ENCODE results near the gene DENR. TPM values are rescaled to one million over a fixed set of nuclear protein-coding genes. Genes with fewer than 3 reads are reported as not detected.
A peak's percentile ranks its signal among the peaks of the same experiment; 100 is the strongest.

The DENR gene
- total and polyA plus RNA-seq, 2 of the 13 experiments (the other 11 are each of a cell fraction or from before 2014, with no cell fraction given) = 30.0 to 59.1 TPM

DNA sequence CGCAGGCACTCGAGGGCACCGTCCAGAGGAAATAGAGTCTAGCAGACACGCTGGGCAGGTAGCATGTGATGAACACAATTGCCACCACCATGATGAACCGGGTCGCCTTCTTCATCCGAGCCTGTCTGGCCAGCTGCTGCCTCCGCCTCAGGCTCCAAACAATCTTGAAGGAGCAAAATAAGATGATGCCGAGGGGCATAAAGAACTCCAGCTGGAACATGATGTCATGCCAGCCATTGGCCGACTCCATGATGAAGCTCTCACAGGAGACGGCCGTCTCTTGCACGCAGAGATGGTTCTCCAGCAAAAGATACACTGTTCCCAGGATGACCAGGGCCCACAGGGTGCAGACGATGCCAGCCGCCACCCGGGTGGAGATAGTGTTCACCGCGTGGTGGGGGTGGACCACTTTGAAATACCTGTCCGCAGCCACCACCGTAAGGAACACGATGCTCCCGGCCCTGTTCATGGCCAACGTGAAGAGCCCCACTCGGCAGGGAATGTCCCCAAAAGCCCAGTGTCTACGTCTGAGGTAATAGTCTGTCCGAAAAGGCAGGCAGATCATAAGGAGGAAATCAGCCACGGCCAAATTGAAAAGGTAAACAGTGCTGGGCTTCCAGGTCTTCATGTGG lies 22.9 kb upstream of the DENR start (continued):
- TF ChIP-seq, protein P1, sequence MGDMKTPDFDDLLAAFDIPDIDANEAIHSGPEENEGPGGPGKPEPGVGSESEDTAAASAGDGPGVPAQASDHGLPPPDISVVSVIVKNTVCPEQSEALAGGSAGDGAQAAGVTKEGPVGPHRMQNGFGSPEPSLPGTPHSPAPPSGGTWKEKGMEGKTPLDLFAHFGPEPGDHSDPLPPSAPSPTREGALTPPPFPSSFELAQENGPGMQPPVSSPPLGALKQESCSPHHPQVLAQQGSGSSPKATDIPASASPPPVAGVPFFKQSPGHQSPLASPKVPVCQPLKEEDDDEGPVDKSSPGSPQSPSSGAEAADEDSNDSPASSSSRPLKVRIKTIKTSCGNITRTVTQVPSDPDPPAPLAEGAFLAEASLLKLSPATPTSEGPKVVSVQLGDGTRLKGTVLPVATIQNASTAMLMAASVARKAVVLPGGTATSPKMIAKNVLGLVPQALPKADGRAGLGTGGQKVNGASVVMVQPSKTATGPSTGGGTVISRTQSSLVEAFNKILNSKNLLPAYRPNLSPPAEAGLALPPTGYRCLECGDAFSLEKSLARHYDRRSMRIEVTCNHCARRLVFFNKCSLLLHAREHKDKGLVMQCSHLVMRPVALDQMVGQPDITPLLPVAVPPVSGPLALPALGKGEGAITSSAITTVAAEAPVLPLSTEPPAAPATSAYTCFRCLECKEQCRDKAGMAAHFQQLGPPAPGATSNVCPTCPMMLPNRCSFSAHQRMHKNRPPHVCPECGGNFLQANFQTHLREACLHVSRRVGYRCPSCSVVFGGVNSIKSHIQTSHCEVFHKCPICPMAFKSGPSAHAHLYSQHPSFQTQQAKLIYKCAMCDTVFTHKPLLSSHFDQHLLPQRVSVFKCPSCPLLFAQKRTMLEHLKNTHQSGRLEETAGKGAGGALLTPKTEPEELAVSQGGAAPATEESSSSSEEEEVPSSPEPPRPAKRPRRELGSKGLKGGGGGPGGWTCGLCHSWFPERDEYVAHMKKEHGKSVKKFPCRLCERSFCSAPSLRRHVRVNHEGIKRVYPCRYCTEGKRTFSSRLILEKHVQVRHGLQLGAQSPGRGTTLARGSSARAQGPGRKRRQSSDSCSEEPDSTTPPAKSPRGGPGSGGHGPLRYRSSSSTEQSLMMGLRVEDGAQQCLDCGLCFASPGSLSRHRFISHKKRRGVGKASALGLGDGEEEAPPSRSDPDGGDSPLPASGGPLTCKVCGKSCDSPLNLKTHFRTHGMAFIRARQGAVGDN (CRISPR knock-in tag; IDR thresholded peaks at IDR 0.05) = peak; percentile 64; the same call in 1 of the 2 replicates
- TF ChIP-seq FOXC1 (CRISPR knock-in tag; IDR thresholded peaks at IDR 0.05; ENCODE audit: borderline replicate concordance) (0 out of 2 replicates have a peak, but pooled peaks have one; percentile 28), ZBTB38 (CRISPR knock-in tag; IDR thresholded peaks at IDR 0.05) (peak; percentile 74), ZNF331 (CRISPR knock-in tag; IDR thresholded peaks at IDR 0.05) (no peak), HNRNPK (IDR thresholded peaks at IDR 0.05; ENCODE audit: low read depth, low read length, poor library complexity, severe bottlenecking) (no peak), ZNF557 (CRISPR knock-in tag; IDR thresholded peaks at IDR 0.05) (no peak), NFE2L1 (CRISPR knock-in tag; IDR thresholded peaks at IDR 0.05; ENCODE audit: borderline replicate concordance) (no peak), ZSCAN29 (CRISPR knock-in tag; conservative IDR thresholded peaks at IDR 0.05) (no peak), REXO4 (CRISPR knock-in tag; IDR thresholded peaks at IDR 0.05; ENCODE audit: borderline replicate concordance) (no peak), NONO (IDR thresholded peaks at IDR 0.05) (no peak), NONO (CRISPR knock-in tag; conservative IDR thresholded peaks at IDR 0.05) (no peak)
- TF ChIP-seq, protein P2, sequence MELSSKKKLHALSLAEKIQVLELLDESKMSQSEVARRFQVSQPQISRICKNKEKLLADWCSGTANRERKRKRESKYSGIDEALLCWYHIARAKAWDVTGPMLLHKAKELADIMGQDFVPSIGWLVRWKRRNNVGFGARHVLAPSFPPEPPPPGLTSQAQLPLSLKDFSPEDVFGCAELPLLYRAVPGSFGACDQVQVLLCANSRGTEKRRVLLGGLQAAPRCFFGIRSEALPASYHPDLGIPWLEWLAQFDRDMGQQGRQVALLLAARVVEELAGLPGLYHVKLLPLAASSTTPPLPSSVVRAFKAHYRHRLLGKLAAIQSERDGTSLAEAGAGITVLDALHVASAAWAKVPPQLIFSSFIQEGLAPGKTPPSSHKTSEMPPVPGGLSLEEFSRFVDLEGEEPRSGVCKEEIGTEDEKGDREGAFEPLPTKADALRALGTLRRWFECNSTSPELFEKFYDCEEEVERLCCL (CRISPR knock-in tag; IDR thresholded peaks at IDR 0.05; ENCODE audit: borderline replicate concordance) = no peak
